ENCODE data around the gene FBXO2.

Gene FBXO2

DNA sequence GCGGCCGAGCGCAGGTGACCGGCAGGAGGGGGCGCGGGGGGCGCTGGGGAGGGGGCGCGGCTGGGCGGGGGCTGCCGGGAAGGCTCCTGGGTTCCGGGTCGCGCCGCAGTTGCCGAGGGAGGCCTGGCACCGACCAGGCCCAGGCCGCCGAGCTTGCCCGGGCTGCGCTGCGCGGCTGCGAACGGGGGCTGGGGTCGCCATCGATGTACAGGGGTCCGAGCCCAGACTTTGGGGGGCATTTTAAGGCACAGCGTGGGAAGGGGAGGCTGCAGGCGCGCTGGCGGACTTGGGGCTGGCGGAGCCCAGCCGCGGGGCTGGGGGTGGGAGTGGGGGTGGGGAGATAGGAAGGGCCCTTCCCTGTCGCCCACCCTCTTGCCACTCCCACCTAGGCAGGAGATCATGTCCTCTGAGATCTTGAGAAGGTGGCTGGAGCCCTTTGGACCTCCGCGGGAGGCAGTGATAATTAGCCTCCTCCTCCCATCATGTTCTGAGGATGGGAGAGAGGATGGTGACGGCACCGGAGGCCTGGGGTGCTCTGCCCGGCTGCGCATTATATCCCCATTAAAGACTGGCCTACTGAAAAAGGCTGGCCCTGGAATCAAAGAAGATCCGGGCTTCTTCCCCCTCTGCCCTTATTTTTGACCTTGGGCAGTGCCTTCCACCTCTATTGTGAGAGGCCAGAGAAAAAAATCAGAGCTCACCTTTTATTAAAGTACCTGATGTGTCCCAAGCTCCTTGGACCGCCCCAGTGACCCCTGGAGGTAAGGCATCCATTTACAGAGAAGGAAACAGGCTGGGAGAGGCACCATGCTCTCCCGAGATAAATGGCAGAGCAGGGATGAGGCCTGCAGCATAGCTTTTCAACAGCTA, 945 bp upstream of the FBXO2 start:
- TF ChIP-seq, protein P1, sequence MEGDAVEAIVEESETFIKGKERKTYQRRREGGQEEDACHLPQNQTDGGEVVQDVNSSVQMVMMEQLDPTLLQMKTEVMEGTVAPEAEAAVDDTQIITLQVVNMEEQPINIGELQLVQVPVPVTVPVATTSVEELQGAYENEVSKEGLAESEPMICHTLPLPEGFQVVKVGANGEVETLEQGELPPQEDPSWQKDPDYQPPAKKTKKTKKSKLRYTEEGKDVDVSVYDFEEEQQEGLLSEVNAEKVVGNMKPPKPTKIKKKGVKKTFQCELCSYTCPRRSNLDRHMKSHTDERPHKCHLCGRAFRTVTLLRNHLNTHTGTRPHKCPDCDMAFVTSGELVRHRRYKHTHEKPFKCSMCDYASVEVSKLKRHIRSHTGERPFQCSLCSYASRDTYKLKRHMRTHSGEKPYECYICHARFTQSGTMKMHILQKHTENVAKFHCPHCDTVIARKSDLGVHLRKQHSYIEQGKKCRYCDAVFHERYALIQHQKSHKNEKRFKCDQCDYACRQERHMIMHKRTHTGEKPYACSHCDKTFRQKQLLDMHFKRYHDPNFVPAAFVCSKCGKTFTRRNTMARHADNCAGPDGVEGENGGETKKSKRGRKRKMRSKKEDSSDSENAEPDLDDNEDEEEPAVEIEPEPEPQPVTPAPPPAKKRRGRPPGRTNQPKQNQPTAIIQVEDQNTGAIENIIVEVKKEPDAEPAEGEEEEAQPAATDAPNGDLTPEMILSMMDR (IDR thresholded peaks at IDR 0.05): no peak

GRCh38 chr1:11653861-11654136, 430 bp downstream of the FBXO2 start:
- TF ChIP-seq, protein P1 (IDR thresholded peaks at IDR 0.05): no peak

- TF ChIP-seq, protein P1 (IDR thresholded peaks at IDR 0.05): no peak
Measured at GRCh38 chr1:11653101-11653860, 948 bp downstream of the FBXO2 start.

DNA sequence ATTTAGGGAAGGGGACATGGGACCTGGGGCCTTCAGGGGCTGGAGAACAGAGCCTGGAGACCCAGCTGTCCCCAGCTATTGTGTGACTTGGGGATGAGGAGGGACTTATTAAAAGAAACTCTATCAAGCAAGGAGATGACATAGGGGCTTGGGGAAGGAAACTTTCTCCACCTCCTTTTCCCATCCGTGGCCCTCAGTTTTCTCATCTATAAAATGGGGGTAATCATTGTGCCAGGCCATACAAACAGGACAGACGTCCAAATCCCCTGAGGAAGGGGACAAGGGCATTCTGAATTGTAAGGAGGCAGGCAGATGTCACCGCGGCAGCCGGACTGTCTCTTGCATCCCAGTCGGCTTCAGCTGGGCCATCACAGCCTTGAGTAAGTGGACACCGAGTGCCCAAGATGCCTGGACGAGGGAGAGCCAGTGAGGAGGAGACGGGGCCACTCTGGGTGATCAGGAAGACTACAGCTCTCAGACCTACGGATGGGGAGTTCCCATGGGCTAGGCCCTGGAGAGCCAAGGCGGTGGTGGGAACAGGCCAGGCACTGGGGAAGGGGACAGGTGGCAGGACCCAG, 1.9 kb downstream of the FBXO2 start:
- TF ChIP-seq, protein P1 (IDR thresholded peaks at IDR 0.05): no peak

- TF ChIP-seq, protein P1 (IDR thresholded peaks at IDR 0.05): no peak
Measured at GRCh38 chr1:11651017-11651416, 3.2 kb downstream of the FBXO2 start.

DNA sequence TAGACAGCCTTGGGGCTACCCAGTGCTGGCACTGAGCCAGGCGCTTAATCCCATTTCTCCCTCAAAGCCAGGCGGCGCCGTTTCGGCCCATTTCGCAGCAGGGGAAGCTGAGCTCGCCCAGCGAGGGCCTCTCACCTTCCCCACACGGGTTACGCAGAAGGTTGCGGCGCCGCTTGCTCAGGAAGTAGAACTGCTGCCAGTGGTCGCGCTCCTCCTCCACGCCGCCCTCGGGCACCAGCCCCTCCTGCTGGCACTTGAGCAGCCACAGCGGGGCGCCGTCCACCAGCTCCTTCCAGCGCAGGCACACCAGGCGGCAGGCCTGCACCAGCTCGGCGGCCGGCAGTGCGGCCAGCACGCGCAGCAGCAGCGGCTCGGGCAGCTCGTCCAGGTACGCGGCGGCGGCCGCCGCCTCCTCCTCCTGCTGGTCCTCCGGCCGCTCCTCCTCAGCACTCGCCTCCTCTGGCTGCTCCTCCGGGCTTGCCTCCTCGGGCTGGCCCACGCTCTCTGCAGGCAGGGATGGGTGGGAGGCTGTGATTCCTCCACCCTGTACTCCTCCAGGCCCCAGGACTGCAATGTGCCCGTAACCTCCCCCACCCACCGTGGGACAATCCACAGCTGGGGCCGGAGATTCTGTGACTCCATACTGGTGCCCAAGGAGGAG, 3.8 kb downstream of the FBXO2 start:
- TF ChIP-seq, protein P1 (IDR thresholded peaks at IDR 0.05): no peak

DNA sequence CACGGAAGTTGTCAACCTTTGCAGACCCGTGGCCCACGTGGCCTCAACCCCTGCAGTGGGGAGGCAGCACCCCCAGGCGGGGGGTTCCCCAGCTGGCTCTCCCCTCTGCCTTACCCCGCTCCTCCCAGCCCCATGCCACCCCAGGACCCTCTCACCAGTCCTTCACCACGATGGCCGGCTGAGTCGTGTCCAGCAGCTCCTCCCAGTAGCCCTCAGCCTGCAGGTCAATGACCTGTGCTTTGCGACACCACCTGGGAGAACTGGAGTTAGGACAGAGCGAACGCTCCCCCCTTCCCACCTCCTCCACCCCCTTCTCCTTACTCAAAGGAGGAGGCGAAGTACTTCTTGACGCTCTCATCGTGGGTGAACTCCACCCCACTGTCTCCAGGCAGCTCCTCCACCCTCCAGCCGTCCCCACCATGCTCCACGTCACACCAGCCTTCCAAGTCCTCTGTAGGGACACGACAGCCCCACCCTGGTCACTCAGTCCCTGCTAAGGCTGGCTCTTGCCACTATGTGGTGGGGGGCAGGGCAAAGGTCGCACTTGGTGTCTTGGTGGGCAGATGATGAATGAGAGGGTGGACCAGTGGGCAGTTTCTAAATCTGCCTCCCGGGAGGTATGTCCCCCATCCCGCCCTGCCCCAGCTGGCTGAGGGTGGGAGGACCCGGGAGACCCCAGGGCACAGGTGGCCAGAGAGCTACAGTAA, 4.5 kb downstream of the FBXO2 start:
- TF ChIP-seq, protein P1 (IDR thresholded peaks at IDR 0.05): no peak
